Activated B cell treated with CpG ODN at 0.5 μM for 24 hours (primary cell): ENCODE data around the gene ACADM. TPM values are rescaled to one million over a fixed set of nuclear protein-coding genes. Genes with fewer than 3 reads are reported as not detected.

Experiments used
- ATAC-seq: fragments of 200-7000 bp; cut with Tn5 transposase; one replicate; pipeline ENCODE4 v1.10.0; 2021; ENCODE audit warnings: low read depth, mild to moderate bottlenecking, moderate library complexity
- CTCF ChIA-PET: fragments of 350-600 bp; sonication (Branson Sonifier 250); formaldehyde crosslinking; loops from one replicate; lab custom pipeline; 2021; ENCODE audit warnings: antibody characterized with exemption; lab: Charles Lee
- POLR2A ChIA-PET: fragments of 350-600 bp; sonication (Branson Sonifier 250); formaldehyde crosslinking; loops from one replicate; lab custom pipeline; 2021; ENCODE audit warnings: antibody characterized with exemption; lab: Charles Lee
- DNase-seq: peaks from one replicate; pipeline ENCODE4 v3.0.0; 2022
- H3K27ac Mint-ChIP-seq: one replicate; pipeline ENCODE4 v1.8.0; 2020; ENCODE audit warnings: mixed read lengths
- H3K27me3 Mint-ChIP-seq: one replicate; pipeline ENCODE4 v1.8.0; 2021; ENCODE audit warnings: mixed read lengths
- H3K36me3 Mint-ChIP-seq: one replicate; pipeline ENCODE4 v1.8.0; 2021; ENCODE audit warnings: low read depth, mixed read lengths
- H3K4me1 Mint-ChIP-seq: one replicate; pipeline ENCODE4 v1.8.0; 2021; ENCODE audit warnings: mixed read lengths
- H3K4me3 Mint-ChIP-seq: one replicate; pipeline ENCODE4 v1.8.0; 2020; ENCODE audit warnings: mild to moderate bottlenecking, mixed read lengths
- H3K9me3 Mint-ChIP-seq: one replicate; pipeline ENCODE4 v1.8.0; 2020; ENCODE audit warnings: mixed read lengths
- CTCF ChIP-seq: fragments of 200-600 bp; IDR thresholded peaks from one replicate; pipeline ENCODE4 v1.8.0; 2022; ENCODE audit warnings: antibody characterized with exemption, mild to moderate bottlenecking
- intact Hi-C: fragments of 100-400 bp; cut with micrococcal nuclease; formaldehyde crosslinking; loops from one replicate; pipeline ENCODE4 v1.15.1; 2024
- total RNA-seq: library from RNA; stranded (reverse); gene quantifications from 2 replicates; pipeline ENCODE4 v1.2.3, GENCODE V29; 2022

The ACADM gene
- total RNA-seq, 1 donor from 2014 or later: 49.4 TPM

- DNase-seq (no peak), ATAC-seq (no peak)
- ChIA-PET CTCF (interaction anchor here (1.2 kb wide), 1 partner anchor 10 kb away, joined by 7 read pairs; no protein-coding TSS in a partner anchor), POLR2A (interaction anchor here (3.3 kb wide), 1 partner anchor 63 kb away, joined by 35 read pairs; the partner anchor contains the start of gene RABGGTB)
- no peak overlapping the region for H3K27ac Mint-ChIP-seq
- H3K4me3 Mint-ChIP-seq: peak overlapping the region; percentile 100
- peaks cover 6% of the 10 kb centered on the region for H3K36me3 Mint-ChIP-seq
- intact Hi-C loops: loop anchor here (5.0 to 10.0 kb wide), 3 partner anchors 378 to 1526 kb away; partner anchors contain the start of genes CRYZ, FPGT, LRRIQ3 and TYW3
- no peaks in the 10 kb centered on the region for H3K27me3 Mint-ChIP-seq
- peaks cover 37% of the 10 kb centered on the region for H3K4me1 Mint-ChIP-seq
- no peak for TF ChIP-seq CTCF
- no peaks in the 10 kb centered on the region for H3K9me3 Mint-ChIP-seq
Observed at GRCh38 chr1:75722966-75723365, 1.5 kb upstream of the ACADM start.

DNA sequence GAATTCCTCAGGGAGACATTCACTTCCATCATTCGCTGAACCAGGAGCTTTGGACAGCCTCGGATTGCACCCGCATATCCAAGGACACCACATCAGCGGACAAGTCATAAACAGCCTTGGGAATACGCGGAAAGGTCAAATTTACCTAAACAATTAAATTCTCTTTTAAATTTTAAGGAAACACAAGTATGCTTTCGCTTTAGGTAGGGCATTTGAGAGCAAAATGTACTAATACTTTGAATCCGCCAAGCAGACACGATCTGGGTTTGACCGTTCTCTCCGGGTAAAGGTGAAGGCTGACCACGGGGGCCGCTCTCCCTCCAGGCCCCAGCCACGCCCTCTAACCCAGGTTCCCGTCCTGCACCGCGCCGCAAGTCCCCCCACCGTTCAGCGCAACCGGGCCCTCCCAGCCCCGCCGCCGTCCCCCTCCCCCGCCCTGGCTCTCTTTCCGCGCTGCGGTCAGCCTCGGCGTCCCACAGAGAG, 479 bp upstream of the ACADM start:
- TF ChIP-seq CTCF: no peak
- Mint-ChIP-seq H3K27ac (peak overlapping the region; percentile 94), H3K4me3 (peak overlapping the region; percentile 100), H3K4me1 (peaks cover 43% of the 10 kb centered on the region), H3K36me3 (peaks cover 6% of the 10 kb centered on the region), H3K9me3 (no peaks in the 10 kb centered on the region), H3K27me3 (no peaks in the 10 kb centered on the region)
- peak; percentile 80 for ATAC-seq
- DNase-seq: no peak
- POLR2A ChIA-PET: interaction anchor here (3.3 kb wide), 1 partner anchor 62 kb away, joined by 35 read pairs; the partner anchor contains the start of gene RABGGTB
- CTCF ChIA-PET: interaction anchor here (1.2 kb wide), 1 partner anchor 9 kb away, joined by 7 read pairs; no protein-coding TSS in a partner anchor
- intact Hi-C loops: loop anchor here (1.0 to 10.0 kb wide), 7 partner anchors 21 to 1959 kb away; partner anchors contain the start of genes CRYZ, FPGT, LRRIQ3 and RABGGTB

GRCh38 chr1:75725266-75725665, 757 bp downstream of the ACADM start:
- POLR2A ChIA-PET: interaction anchor here (1.4 to 3.3 kb wide), 3 partner anchors 10 to 71 kb away, joined by 3 to 35 read pairs (median 4); partner anchors contain the start of genes MSH4 and RABGGTB
- H3K4me1 Mint-ChIP-seq: peaks cover 45% of the 10 kb centered on the region

GRCh38 chr1:75725861-75726361, 1.4 kb downstream of the ACADM start:
- Mint-ChIP-seq H3K27me3 (no peaks in the 10 kb centered on the region), H3K9me3 (no peaks in the 10 kb centered on the region), H3K4me3 (peak overlapping the region; percentile 100), H3K4me1 (peaks cover 45% of the 10 kb centered on the region), H3K27ac (peak overlapping the region; percentile 94), H3K36me3 (peaks cover 11% of the 10 kb centered on the region)
- no peak for TF ChIP-seq CTCF
- intact Hi-C loops: loop anchor here (1.0 to 10.0 kb wide), 4 partner anchors 7 to 991 kb away; partner anchors contain the start of genes CRYZ and TYW3
- no peak for DNase-seq
- ChIA-PET POLR2A (interaction anchor here (1.4 to 3.3 kb wide), 3 partner anchors 11 to 71 kb away, joined by 3 to 35 read pairs (median 4); partner anchors contain the start of genes MSH4 and RABGGTB), CTCF (no interaction called here)
- ATAC-seq: no peak

More at GRCh38 chr1:75725266-75725665, 757 bp downstream of the ACADM start:
- intact Hi-C loops: loop anchor here (1.0 to 10.0 kb wide), 4 partner anchors 8 to 990 kb away; partner anchors contain the start of genes CRYZ and TYW3
- H3K27me3 Mint-ChIP-seq: no peaks in the 10 kb centered on the region
- no peak for TF ChIP-seq CTCF
- no peak for DNase-seq
- no peak for ATAC-seq
- H3K9me3 Mint-ChIP-seq: no peaks in the 10 kb centered on the region
- H3K27ac Mint-ChIP-seq: peak overlapping the region; percentile 94
- H3K36me3 Mint-ChIP-seq: peaks cover 9% of the 10 kb centered on the region
- CTCF ChIA-PET: interaction anchor here (0.6 kb wide), 1 partner anchor 493 kb away, joined by 4 read pairs; no protein-coding TSS in a partner anchor
- peak overlapping the region; percentile 100 for H3K4me3 Mint-ChIP-seq
